OCI-LY3 (cell line): ENCODE measurements around the gene GLP1R.

Experiments used
- EZH2phosphoT487 ChIP-seq: fragments of 200-600 bp; shearing (Covaris generic); IDR thresholded peaks from 2 replicates; pipeline ENCODE4 v1.6.1; 2018; ENCODE audit warnings: antibody characterized with exemption, mixed run types, low read depth
- TF ChIP-seq, protein P1 (sequence below): fragments of 200-600, 300-600 bp; sonication (generic); IDR thresholded peaks from 2 replicates; pipeline ENCODE4 v1.5.1; 2014; ENCODE audit warnings: antibody characterized with exemption, low read length, low read depth

DNA sequence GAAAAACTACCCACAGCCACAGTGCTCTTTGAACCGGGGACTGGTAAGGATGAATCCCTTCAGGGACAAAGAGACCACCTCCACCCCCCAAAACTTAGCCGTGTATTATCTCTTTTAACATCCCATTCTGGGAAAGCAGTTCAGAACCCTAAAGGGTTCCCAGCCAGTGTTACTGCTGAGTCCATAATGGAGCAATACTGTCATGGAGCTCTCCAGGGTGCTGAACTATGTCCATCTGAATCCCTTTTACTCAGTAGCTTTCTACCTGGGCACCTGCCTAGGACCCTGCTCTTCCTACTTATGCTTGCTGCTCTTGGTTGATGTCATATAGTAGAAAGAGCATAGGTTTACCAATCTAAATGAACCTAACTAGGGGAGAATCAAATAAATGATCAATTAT is 88.7 kb downstream of the GLP1R start:
- TF ChIP-seq, protein P1, sequence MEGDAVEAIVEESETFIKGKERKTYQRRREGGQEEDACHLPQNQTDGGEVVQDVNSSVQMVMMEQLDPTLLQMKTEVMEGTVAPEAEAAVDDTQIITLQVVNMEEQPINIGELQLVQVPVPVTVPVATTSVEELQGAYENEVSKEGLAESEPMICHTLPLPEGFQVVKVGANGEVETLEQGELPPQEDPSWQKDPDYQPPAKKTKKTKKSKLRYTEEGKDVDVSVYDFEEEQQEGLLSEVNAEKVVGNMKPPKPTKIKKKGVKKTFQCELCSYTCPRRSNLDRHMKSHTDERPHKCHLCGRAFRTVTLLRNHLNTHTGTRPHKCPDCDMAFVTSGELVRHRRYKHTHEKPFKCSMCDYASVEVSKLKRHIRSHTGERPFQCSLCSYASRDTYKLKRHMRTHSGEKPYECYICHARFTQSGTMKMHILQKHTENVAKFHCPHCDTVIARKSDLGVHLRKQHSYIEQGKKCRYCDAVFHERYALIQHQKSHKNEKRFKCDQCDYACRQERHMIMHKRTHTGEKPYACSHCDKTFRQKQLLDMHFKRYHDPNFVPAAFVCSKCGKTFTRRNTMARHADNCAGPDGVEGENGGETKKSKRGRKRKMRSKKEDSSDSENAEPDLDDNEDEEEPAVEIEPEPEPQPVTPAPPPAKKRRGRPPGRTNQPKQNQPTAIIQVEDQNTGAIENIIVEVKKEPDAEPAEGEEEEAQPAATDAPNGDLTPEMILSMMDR, result no peak
- TF ChIP-seq EZH2phosphoT487, result no peak
